Activated naive CD8-positive, alpha-beta T cell treated with anti-CD3 and anti-CD28 coated beads, Interleukin-2, amount 10 ng/mL, durations not matched to agents 7 days and 5 days (primary cell): Measurements from ENCODE around the gene CRYGS. TPM values are rescaled to one million over a fixed set of nuclear protein-coding genes. Genes with fewer than 3 reads are reported as not detected.
"Not testable (repeated sequence)": the region's sequence is repeated elsewhere in the genome, so short reads cannot be mapped to it uniquely, and the experiment has no call there.

Experiments
- ATAC-seq: fragments of 150-1000 bp; cut with Tn5 transposase; one replicate; pipeline ENCODE4 v1.10.0; 2021; ENCODE audit warnings: low read depth, moderate library complexity
- POLR2A ChIA-PET: fragments of 350-600 bp; sonication (Branson Sonifier 250); formaldehyde crosslinking; loops from one replicate; lab custom pipeline; 2021; ENCODE audit warnings: antibody characterized with exemption; lab: Charles Lee
- DNase-seq: peaks from one replicate; pipeline ENCODE4 v3.0.0; 2021
- H3K27ac Mint-ChIP-seq: one replicate; pipeline ENCODE4 v1.8.0; 2022; ENCODE audit warnings: mild to moderate bottlenecking, mixed read lengths
- H3K27me3 Mint-ChIP-seq: one replicate; pipeline ENCODE4 v1.8.0; 2022; ENCODE audit warnings: mild to moderate bottlenecking, moderate library complexity, mixed read lengths
- H3K36me3 Mint-ChIP-seq: one replicate; pipeline ENCODE4 v1.8.0; 2021; ENCODE audit warnings: mild to moderate bottlenecking, mixed read lengths
- H3K4me1 Mint-ChIP-seq: one replicate; pipeline ENCODE4 v1.8.0; 2021; ENCODE audit warnings: mixed read lengths
- H3K4me3 Mint-ChIP-seq: one replicate; pipeline ENCODE4 v1.8.0; 2022; ENCODE audit warnings: mild to moderate bottlenecking, moderate library complexity, mixed read lengths
- H3K9me3 Mint-ChIP-seq: one replicate; pipeline ENCODE4 v1.8.0; 2021; ENCODE audit warnings: mixed read lengths
- total RNA-seq, 2 experiments: library from RNA; stranded (reverse); gene quantifications; one replicate each; pipeline ENCODE4 v1.2.3, GENCODE V29; 2021

CRYGS gene
- total RNA-seq, 2 experiments from 2014 or later: 4.5 to 6.7 TPM

GRCh38 chr3:186510374-186511079 is 33.7 kb downstream of the CRYGS start:
- POLR2A ChIA-PET: no interaction called here
- H3K4me1 Mint-ChIP-seq: peaks cover 11% of the 10 kb centered on the region
- DNase-seq (no peak), ATAC-seq (no peak)
- peaks cover 6% of the 10 kb centered on the region for H3K27me3 Mint-ChIP-seq
- no peak overlapping the region for H3K27ac Mint-ChIP-seq
- H3K36me3 Mint-ChIP-seq: no peaks in the 10 kb centered on the region
- no peak overlapping the region for H3K4me3 Mint-ChIP-seq
- H3K9me3 Mint-ChIP-seq: no peaks in the 10 kb centered on the region

- no peak overlapping the region for H3K4me3 Mint-ChIP-seq
- H3K27me3 Mint-ChIP-seq: peaks cover under 1% of the 10 kb centered on the region
- POLR2A ChIA-PET: interaction anchor here (1.0 kb wide), 1 partner anchor 16 kb away, joined by 3 read pairs; no protein-coding TSS in a partner anchor
- H3K36me3 Mint-ChIP-seq: no peaks in the 10 kb centered on the region
- DNase-seq: no peak
- H3K9me3 Mint-ChIP-seq: no peaks in the 10 kb centered on the region
- H3K4me1 Mint-ChIP-seq: peaks cover under 1% of the 10 kb centered on the region
- H3K27ac Mint-ChIP-seq: no peak overlapping the region
- ATAC-seq: no peak
Measured at GRCh38 chr3:186509423-186509822, 34.8 kb downstream of the CRYGS start.

GRCh38 chr3:186506857-186507256 is 37.3 kb downstream of the CRYGS start:
- Mint-ChIP-seq H3K27me3 (no peaks in the 10 kb centered on the region), H3K36me3 (no peaks in the 10 kb centered on the region), H3K27ac (no peak overlapping the region), H3K4me1 (peaks cover 8% of the 10 kb centered on the region), H3K4me3 (no peak overlapping the region), H3K9me3 (no peaks in the 10 kb centered on the region)
- POLR2A ChIA-PET: interaction anchor here (0.8 kb wide), 1 partner anchor 12 kb away, joined by 4 read pairs; no protein-coding TSS in a partner anchor
- ATAC-seq: no peak
- DNase-seq: no peak

DNA sequence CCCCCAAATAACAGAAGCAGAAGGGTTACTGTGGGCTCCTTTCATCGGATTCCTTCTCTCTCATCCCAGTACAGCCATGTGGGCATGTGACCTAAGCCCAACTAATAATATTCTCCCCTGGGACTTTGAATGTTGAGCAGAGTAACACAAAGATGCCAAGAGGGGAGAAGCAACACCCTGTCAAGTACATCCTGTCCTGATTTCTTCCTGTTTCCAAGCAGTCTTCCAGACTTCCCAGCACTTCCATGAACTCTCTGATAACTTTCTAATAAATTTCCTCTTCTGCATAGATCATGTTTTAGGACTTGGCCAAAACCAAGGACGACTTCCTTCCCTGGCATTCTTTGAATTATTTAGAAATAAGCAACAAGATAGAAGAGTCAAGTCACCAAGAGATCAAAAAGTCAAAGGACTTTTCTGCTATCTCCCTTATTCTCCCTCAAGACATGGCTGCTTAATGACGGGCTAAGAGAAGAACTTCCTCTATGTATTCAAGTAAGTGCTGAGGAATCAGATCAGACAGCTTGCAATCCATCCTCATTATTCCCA is 37.9 kb downstream of the CRYGS start:
- Mint-ChIP-seq H3K4me1 (peaks cover 8% of the 10 kb centered on the region), H3K36me3 (no peaks in the 10 kb centered on the region), H3K27me3 (no peaks in the 10 kb centered on the region), H3K9me3 (no peaks in the 10 kb centered on the region), H3K4me3 (no peak overlapping the region), H3K27ac (no peak overlapping the region)
- ATAC-seq (no peak), DNase-seq (no peak)
- POLR2A ChIA-PET: interaction anchor here (0.8 kb wide), 1 partner anchor 12 kb away, joined by 4 read pairs; no protein-coding TSS in a partner anchor

DNA sequence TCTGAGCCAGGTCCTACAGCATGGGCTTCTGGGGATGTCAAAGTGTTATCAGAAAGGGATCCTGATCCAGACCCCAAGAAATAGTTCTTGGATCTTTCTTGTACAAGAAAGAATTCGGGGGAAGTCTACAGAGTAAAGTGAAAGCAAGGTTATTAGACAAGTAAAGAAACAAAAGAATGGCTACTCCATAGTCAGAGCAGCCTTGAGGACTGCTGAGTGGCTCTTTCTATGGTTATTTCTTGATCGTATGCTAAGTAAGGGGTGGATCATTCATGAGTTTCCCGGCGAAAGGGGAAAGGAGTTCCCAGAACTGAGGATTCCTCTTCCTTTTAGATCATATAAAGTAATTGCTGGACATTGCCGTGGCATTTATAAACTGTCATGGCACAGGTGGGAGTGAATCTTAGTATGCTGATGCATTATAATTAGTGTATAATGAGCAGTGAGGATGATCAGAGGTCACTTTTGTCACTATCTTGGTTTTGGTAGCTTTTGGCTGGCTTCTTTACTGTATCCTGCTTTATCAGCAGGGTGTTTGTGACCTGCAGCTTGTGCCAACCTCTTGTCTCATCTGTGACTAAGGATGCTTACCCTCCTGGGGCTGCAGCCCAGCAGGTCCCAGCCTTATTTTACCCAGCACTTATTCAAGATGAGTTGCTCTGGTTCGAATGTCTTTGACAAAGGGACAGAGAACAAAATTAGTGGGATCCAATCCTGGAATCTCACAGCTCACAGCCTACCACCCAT is 41.0 kb downstream of the CRYGS start:
- H3K27me3 Mint-ChIP-seq: no peaks in the 10 kb centered on the region
- no peak overlapping the region for H3K27ac Mint-ChIP-seq

GRCh38 chr3:186502138-186502948 is 41.8 kb downstream of the CRYGS start:
- ATAC-seq: peak; percentile 81
- peaks cover 2% of the 10 kb centered on the region for H3K36me3 Mint-ChIP-seq
- H3K27me3 Mint-ChIP-seq: no peaks in the 10 kb centered on the region
- peaks cover 8% of the 10 kb centered on the region for H3K4me1 Mint-ChIP-seq
- H3K4me3 Mint-ChIP-seq: peak overlapping the region; percentile 62
- POLR2A ChIA-PET: no interaction called here
- peaks cover 3% of the 10 kb centered on the region for H3K9me3 Mint-ChIP-seq
- no peak for DNase-seq
- no peak overlapping the region for H3K27ac Mint-ChIP-seq

More for the DNA sequence above, 41.0 kb downstream of the CRYGS start:
- DNase-seq (no peak), ATAC-seq (peak; percentile 26)
- Mint-ChIP-seq H3K4me1 (peaks cover 8% of the 10 kb centered on the region), H3K36me3 (peaks cover 2% of the 10 kb centered on the region), H3K4me3 (peak overlapping the region; percentile 62), H3K9me3 (peaks cover 3% of the 10 kb centered on the region)
- POLR2A ChIA-PET: no interaction called here

DNA sequence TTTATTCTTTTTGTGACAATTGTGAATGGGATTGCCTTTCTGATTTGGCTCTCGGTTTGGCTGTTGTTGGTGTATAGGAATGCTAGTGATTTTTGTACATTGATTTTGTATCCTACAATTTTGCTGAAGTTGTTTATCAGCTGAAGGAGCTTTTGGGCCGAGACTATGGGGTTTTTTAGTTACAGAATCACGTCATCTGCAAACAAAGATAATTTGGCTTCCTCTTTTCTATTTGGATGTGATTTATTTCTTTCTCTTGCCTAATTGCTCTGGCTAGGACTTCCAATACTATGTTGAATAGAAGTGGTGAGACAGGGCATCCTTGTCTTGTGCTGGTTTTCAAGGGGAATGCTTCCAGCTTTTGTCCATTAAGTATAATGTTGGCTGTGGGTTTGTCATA is 44.2 kb downstream of the CRYGS start:
- H3K4me3 Mint-ChIP-seq, H3K9me3 Mint-ChIP-seq, POLR2A ChIA-PET, ATAC-seq, H3K27ac Mint-ChIP-seq, H3K4me1 Mint-ChIP-seq, H3K36me3 Mint-ChIP-seq, H3K27me3 Mint-ChIP-seq, DNase-seq: not testable (repeated sequence)

GRCh38 chr3:186498022-186498421 is 46.2 kb downstream of the CRYGS start:
- not testable (repeated sequence) for DNase-seq, H3K4me3 Mint-ChIP-seq

DNA sequence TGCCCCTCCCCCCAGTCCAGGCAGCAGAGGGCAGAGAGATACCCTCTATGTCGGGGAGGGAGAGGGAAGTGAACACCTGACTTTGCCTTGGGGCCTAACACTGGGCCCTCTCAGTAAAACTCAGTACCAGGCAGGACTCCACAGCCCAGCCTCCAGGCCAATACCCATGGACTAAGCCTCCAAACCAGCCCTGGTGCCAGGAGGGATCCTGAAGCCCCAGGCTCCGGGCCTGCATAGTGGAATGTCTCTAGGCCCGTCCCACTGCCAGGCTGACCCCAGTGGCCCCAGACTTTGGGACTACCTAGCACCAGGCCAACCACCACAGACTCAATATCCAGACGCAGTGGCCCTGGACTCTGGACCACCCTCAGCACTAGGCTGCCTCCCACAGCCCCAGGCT is 46.6 kb downstream of the CRYGS start:
- Mint-ChIP-seq H3K4me1 (peaks cover 2% of the 10 kb centered on the region), H3K9me3 (peaks cover 3% of the 10 kb centered on the region)
- POLR2A ChIA-PET: no interaction called here

More at GRCh38 chr3:186498022-186498421, 46.2 kb downstream of the CRYGS start:
- H3K27me3 Mint-ChIP-seq, H3K27ac Mint-ChIP-seq, ATAC-seq, POLR2A ChIA-PET, H3K4me1 Mint-ChIP-seq, H3K36me3 Mint-ChIP-seq, H3K9me3 Mint-ChIP-seq: not testable (repeated sequence)

GRCh38 chr3:186496635-186497034 is 47.5 kb downstream of the CRYGS start:
- Mint-ChIP-seq H3K4me1 (no peaks in the 10 kb centered on the region), H3K4me3 (no peak overlapping the region), H3K36me3 (peaks cover 2% of the 10 kb centered on the region), H3K27ac (no peak overlapping the region), H3K9me3 (peaks cover 3% of the 10 kb centered on the region), H3K27me3 (no peaks in the 10 kb centered on the region)
- ATAC-seq (no peak), DNase-seq (no peak)
- POLR2A ChIA-PET: no interaction called here

More for the DNA sequence above, 46.6 kb downstream of the CRYGS start:
- ATAC-seq (no peak), DNase-seq (no peak)
- no peak overlapping the region for H3K4me3 Mint-ChIP-seq
- no peaks in the 10 kb centered on the region for H3K27me3 Mint-ChIP-seq
- H3K36me3 Mint-ChIP-seq: peaks cover 2% of the 10 kb centered on the region
- H3K27ac Mint-ChIP-seq: no peak overlapping the region

DNA sequence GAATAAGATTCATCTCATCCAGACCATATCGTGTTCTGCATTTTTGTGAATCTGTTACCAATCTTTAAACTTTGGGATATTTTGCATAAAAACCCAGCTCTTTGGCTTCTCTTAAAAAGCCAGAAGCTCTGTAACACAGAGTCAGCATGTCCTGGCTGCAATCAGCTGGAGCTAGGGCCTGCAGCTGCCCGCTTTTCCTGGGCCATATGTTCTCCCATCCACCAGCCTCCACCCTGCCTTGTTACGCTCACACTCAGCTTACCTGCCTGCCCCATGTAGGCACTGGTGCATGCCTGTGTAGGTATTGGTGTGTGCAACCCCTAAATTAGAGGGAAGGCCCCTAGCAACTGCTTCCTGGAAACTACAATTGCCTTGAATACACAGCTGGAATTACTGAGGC is 48.2 kb downstream of the CRYGS start:
- peaks cover 3% of the 10 kb centered on the region for H3K9me3 Mint-ChIP-seq
- H3K4me1 Mint-ChIP-seq: no peaks in the 10 kb centered on the region
- H3K4me3 Mint-ChIP-seq: no peak overlapping the region
- H3K27ac Mint-ChIP-seq: no peak overlapping the region
- ATAC-seq (no peak), DNase-seq (no peak)
- H3K27me3 Mint-ChIP-seq: peaks cover 4% of the 10 kb centered on the region
- H3K36me3 Mint-ChIP-seq: peaks cover 2% of the 10 kb centered on the region
- POLR2A ChIA-PET: no interaction called here

DNA sequence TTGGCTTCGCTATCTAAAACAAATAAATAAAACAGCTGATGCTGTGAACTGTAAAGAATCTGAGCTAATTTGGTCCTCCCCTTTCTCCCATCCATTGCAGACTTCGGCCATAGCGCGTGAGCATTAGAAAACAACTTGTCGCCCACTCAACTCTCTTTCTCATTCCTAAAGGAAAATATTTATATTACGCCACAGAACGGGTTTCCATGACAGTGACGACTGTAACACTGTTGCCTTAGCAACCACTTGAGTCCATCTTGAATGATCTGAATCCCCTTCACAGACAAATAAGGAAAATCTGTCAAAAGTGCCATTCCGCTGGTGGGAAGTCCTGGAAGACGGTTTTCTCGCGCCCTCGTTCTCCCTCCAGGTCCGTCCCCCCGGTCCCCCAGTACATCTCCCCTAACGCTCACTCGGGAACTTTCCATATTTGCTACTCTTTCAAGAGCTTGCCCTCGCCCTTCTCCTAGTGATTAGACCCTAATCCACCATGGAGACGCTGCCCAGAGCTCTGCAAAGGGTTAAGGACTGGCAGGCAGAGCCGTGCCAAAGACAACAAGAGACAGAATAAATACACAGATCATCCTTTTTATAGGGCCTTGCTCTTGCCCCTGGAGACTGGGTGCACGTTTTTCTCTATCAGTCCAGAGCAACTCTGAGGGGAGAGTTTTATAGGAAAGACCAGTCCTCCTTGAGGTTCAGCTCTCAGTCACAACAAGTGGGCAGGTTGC is 50.5 kb downstream of the CRYGS start:
- POLR2A ChIA-PET: interaction anchor here (0.7 kb wide), 1 partner anchor 15 kb away, joined by 3 read pairs; no protein-coding TSS in a partner anchor
- no peak overlapping the region for H3K27ac Mint-ChIP-seq
- no peak for ATAC-seq

More for the DNA sequence above, 50.5 kb downstream of the CRYGS start:
- Mint-ChIP-seq H3K4me1 (no peaks in the 10 kb centered on the region), H3K9me3 (peaks cover under 1% of the 10 kb centered on the region), H3K4me3 (no peak overlapping the region), H3K36me3 (no peaks in the 10 kb centered on the region), H3K27me3 (peaks cover 4% of the 10 kb centered on the region)
- DNase-seq: no peak
